ENCODE measurements around the gene CALN1. TPM values are rescaled to one million over a fixed set of nuclear protein-coding genes. Genes with fewer than 3 reads are reported as not detected.

The CALN1 gene
- polyA plus RNA-seq, 1 experiment, result not detected

- ChIA-PET POLR2A (no interaction called here), CTCF (no interaction called here)
- Histone ChIP-seq H3K27ac (ENCODE audit: low read depth, low read length) (no peak overlapping the region), H3K4me3 (ENCODE audit: low read depth, low read length) (no peak overlapping the region), H3K27me3 (ENCODE audit: control insufficient read depth, insufficient read depth, low read length) (no peaks in the 10 kb centered on the region), H3K9me3 (ENCODE audit: control insufficient read depth, insufficient read depth, low read length) (peaks cover 32% of the 10 kb centered on the region)
- TF ChIP-seq CTCF (IDR thresholded peaks at IDR 0.05; ENCODE audit: low read depth, low read length), result no peak
- no peak for DNase-seq (ENCODE audit: low read depth, low spot score)
Measured at GRCh38 chr7:71885487-71885886, 526.7 kb downstream of the CALN1 start.

DNA sequence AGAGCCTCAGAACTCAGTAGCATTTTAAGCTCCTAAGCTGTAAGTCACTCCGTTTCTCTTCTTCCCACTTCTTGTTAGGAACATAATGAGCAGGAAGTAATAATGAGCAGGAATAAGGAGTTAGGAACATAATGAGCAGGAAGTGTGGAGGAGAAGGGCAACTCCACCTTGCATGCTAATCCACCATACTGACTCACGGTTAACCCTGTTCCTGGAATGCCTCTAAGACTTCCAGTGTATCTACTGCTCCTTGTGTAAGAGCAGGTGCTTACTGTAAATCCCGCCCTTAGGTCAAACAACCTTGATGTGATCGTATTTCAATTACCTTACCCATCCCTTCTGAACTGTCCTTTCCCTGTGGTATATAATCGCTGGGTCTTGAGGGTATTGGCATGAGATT lies 528.7 kb downstream of the CALN1 start:
- no peak for DNase-seq (ENCODE audit: low read depth, low spot score)
- TF ChIP-seq CTCF (IDR thresholded peaks at IDR 0.05; ENCODE audit: low read depth, low read length), result no peak

DNA sequence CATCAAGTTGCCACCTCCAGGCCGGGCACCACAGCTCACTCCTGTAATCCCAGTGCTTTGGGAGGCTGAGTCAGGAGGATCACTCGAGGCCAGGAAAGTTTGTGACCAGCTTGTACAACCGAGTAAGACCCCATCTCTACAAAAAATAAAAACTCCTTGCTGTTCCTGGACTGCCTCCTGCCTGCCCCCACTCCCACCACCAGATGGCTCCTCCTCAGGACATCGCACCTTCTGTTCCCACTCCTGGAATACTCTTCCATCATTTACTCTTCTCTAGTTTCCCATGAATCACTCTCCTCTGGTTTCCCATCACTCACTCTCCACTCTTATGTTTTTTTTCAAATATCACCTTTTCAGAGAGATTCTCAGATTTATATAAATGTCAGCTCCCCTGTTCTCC lies 540.7 kb downstream of the CALN1 start:
- POLR2A ChIA-PET, result no interaction called here
- no peak for DNase-seq (ENCODE audit: low read depth, low spot score)
- Histone ChIP-seq H3K9me3 (ENCODE audit: control insufficient read depth, insufficient read depth, low read length) (peaks cover 37% of the 10 kb centered on the region), H3K27me3 (ENCODE audit: control insufficient read depth, insufficient read depth, low read length) (no peaks in the 10 kb centered on the region), H3K4me3 (ENCODE audit: low read depth, low read length) (no peak overlapping the region), H3K27ac (ENCODE audit: low read depth, low read length) (no peak overlapping the region)
- no peak for TF ChIP-seq CTCF (IDR thresholded peaks at IDR 0.05; ENCODE audit: low read depth, low read length)
- CTCF ChIA-PET, result no interaction called here

More for the DNA sequence above, 528.7 kb downstream of the CALN1 start:
- ChIA-PET POLR2A (no interaction called here), CTCF (no interaction called here)
- peaks cover 40% of the 10 kb centered on the region for H3K9me3 ChIP-seq (ENCODE audit: control insufficient read depth, insufficient read depth, low read length)
- no peaks in the 10 kb centered on the region for H3K27me3 ChIP-seq (ENCODE audit: control insufficient read depth, insufficient read depth, low read length)
- H3K4me3 ChIP-seq (ENCODE audit: low read depth, low read length), result no peak overlapping the region
- H3K27ac ChIP-seq (ENCODE audit: low read depth, low read length), result no peak overlapping the region

GRCh38 chr7:71870812-71871211 lies 541.3 kb downstream of the CALN1 start:
- CTCF ChIA-PET, result no interaction called here
- Histone ChIP-seq H3K4me3 (ENCODE audit: low read depth, low read length) (no peak overlapping the region), H3K27me3 (ENCODE audit: control insufficient read depth, insufficient read depth, low read length) (no peaks in the 10 kb centered on the region), H3K27ac (ENCODE audit: low read depth, low read length) (no peak overlapping the region), H3K9me3 (ENCODE audit: control insufficient read depth, insufficient read depth, low read length) (peaks cover 37% of the 10 kb centered on the region)
- TF ChIP-seq CTCF (IDR thresholded peaks at IDR 0.05; ENCODE audit: low read depth, low read length), result no peak
- POLR2A ChIA-PET, result no interaction called here
- no peak for DNase-seq (ENCODE audit: low read depth, low spot score)

GRCh38 chr7:71868797-71869196 lies 543.3 kb downstream of the CALN1 start:
- Histone ChIP-seq H3K9me3 (ENCODE audit: control insufficient read depth, insufficient read depth, low read length) (peaks cover 35% of the 10 kb centered on the region), H3K27me3 (ENCODE audit: control insufficient read depth, insufficient read depth, low read length) (no peaks in the 10 kb centered on the region), H3K4me3 (ENCODE audit: low read depth, low read length) (no peak overlapping the region), H3K27ac (ENCODE audit: low read depth, low read length) (no peak overlapping the region)
- POLR2A ChIA-PET, result no interaction called here
- CTCF ChIA-PET, result no interaction called here
- no peak for DNase-seq (ENCODE audit: low read depth, low spot score)
- no peak for TF ChIP-seq CTCF (IDR thresholded peaks at IDR 0.05; ENCODE audit: low read depth, low read length)

Measured in AG04450 (cell line).